Colonic mucosa (tissue), 4 donors: ENCODE data around the gene COL27A1. TPM values are rescaled to one million over a fixed set of nuclear protein-coding genes. Genes with fewer than 3 reads are reported as not detected.

ENCODE experiments used
- DNase-seq: peaks from one replicate; pipeline ENCODE4 v3.0.0-alpha.2; 2020
- H3K27ac ChIP-seq: fragments of 200-600 bp; one replicate; pipeline ENCODE4 v1.8.0; 2021
- H3K27me3 ChIP-seq: fragments of 200-600 bp; one replicate; pipeline ENCODE4 v1.8.0; 2021
- H3K36me3 ChIP-seq: fragments of 200-600 bp; one replicate; pipeline ENCODE4 v1.8.0; 2021
- H3K4me1 ChIP-seq: fragments of 200-600 bp; one replicate; pipeline ENCODE4 v1.8.0; 2021; ENCODE audit warnings: mild to moderate bottlenecking
- H3K4me3 ChIP-seq: fragments of 200-600 bp; one replicate; pipeline ENCODE4 v1.8.0; 2021
- H3K9ac ChIP-seq, 2 donors: one replicate each; pipeline ENCODE4 v1.7.0; 2013; ENCODE audit warnings: control low read depth in 2 of 2, low read depth in 2 of 2, low read length in 2 of 2
- H3K9me3 ChIP-seq: fragments of 200-600 bp; one replicate; pipeline ENCODE4 v1.8.0; 2021
- intact Hi-C: fragments of 100-400 bp; cut with DNase I; formaldehyde crosslinking; loops from one replicate; pipeline ENCODE4 v1.14.1; 2022
- total RNA-seq, 2 donors: library from RNA; stranded (reverse); fragmentation: NEBNext Ultra II Directional in 1 of 2; extraction: Animal tissue kit (Norgen Biotek cat#: 25700) in 1 of 2; gene quantifications; one replicate each; pipeline ENCODE4 v1.2.1, GENCODE V29; 2021
- TF ChIP-seq, protein P1 (sequence below): fragments of 200-600 bp; IDR thresholded peaks from one replicate; pipeline ENCODE4 v1.8.0; 2022; ENCODE audit warnings: antibody characterized with exemption, mild to moderate bottlenecking
- donor health status: healthy.
- donor health status: DM: no; HTN: no; CAD: no.
- donor health status: DM: no; HTN: no; CAD: no.

COL27A1 gene
- total RNA-seq, 2 donors from 2014 or later, result 2.9 to 4.2 TPM

DNA sequence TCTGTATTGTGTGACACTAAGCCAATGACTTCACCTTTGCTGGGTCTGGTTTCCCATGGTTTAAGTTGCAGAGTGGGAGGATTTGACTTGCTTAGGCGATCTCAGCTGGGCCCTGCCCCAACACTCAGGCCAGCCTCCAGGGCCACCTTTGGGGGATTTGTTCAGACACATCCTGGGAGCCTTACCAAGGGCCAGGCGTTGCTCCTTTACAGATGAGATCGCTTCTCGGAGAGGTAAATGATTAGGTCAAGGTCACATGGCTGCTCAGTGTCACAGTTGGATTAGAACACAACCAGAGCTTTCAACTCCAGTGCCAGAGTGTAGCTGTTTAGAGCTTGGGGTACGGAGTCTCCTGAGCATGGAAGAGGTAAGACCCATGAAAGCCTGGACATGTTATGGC, 57.5 kb downstream of the COL27A1 start:
- Histone ChIP-seq H3K4me3 (no peak overlapping the region), H3K36me3 (no peaks in the 10 kb centered on the region)
- intact Hi-C loops, result no loop called here

DNA sequence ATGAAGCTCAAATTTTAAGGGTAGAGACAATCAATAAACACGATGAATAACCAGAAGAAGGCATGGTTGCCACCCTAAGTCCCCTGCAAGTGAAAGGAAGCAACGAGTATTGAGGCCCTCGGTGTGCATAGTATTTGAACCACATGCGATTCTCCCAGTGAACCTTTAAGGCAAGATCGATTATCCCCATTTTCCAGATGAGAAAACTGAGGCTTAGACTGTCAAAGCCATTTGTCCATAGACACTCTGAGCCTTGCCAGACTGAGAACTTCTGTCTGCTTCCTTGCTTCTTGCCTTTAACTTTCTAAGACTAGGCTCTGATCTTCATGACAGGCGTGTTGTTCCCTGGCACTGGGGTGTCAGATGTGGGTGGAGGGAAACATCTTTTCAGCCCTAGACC, 58.2 kb downstream of the COL27A1 start:
- DNase-seq, result no peak
- no peaks in the 10 kb centered on the region for H3K27me3 ChIP-seq
- TF ChIP-seq, protein P1, sequence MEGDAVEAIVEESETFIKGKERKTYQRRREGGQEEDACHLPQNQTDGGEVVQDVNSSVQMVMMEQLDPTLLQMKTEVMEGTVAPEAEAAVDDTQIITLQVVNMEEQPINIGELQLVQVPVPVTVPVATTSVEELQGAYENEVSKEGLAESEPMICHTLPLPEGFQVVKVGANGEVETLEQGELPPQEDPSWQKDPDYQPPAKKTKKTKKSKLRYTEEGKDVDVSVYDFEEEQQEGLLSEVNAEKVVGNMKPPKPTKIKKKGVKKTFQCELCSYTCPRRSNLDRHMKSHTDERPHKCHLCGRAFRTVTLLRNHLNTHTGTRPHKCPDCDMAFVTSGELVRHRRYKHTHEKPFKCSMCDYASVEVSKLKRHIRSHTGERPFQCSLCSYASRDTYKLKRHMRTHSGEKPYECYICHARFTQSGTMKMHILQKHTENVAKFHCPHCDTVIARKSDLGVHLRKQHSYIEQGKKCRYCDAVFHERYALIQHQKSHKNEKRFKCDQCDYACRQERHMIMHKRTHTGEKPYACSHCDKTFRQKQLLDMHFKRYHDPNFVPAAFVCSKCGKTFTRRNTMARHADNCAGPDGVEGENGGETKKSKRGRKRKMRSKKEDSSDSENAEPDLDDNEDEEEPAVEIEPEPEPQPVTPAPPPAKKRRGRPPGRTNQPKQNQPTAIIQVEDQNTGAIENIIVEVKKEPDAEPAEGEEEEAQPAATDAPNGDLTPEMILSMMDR, result no peak
- no peak overlapping the region for H3K9ac ChIP-seq
- intact Hi-C loops, result no loop called here
- no peak overlapping the region for H3K27ac ChIP-seq
- H3K36me3 ChIP-seq, result no peaks in the 10 kb centered on the region
- no peak overlapping the region for H3K4me3 ChIP-seq
- H3K4me1 ChIP-seq, result no peaks in the 10 kb centered on the region
- H3K9me3 ChIP-seq, result no peaks in the 10 kb centered on the region

More for the DNA sequence above, 57.5 kb downstream of the COL27A1 start:
- Histone ChIP-seq H3K27me3 (no peaks in the 10 kb centered on the region), H3K9me3 (no peaks in the 10 kb centered on the region), H3K4me1 (no peaks in the 10 kb centered on the region), H3K9ac (no peak overlapping the region), H3K27ac (no peak overlapping the region)
- TF ChIP-seq, protein P1, result no peak
- no peak for DNase-seq

DNA sequence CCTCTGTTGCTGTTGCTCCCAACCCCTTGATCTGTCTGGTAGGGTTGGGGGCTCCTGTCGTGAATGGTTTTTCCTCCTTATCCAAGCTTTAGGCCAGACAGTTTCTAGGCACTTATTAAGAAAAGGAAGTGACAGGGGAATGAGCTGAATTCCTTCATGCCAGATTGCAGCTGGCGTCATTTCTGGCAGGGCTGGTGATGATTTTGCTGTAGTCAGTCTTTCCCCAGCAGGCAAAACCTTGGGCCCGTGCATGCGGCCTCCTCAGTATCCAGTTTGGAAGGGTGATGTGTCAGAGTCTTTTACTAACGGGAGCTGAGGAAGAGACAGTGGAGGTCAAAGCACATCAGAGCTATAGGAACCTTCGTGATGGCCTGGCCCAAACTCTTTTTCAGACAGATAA, 58.8 kb downstream of the COL27A1 start:
- no peak for DNase-seq
- no peak overlapping the region for H3K9ac ChIP-seq
- intact Hi-C loops, result no loop called here
- H3K27ac ChIP-seq, result no peak overlapping the region
- no peaks in the 10 kb centered on the region for H3K4me1 ChIP-seq
- H3K27me3 ChIP-seq, result no peaks in the 10 kb centered on the region
- no peaks in the 10 kb centered on the region for H3K36me3 ChIP-seq
- TF ChIP-seq, protein P1, result no peak
- H3K9me3 ChIP-seq, result no peaks in the 10 kb centered on the region
- H3K4me3 ChIP-seq, result no peak overlapping the region

DNA sequence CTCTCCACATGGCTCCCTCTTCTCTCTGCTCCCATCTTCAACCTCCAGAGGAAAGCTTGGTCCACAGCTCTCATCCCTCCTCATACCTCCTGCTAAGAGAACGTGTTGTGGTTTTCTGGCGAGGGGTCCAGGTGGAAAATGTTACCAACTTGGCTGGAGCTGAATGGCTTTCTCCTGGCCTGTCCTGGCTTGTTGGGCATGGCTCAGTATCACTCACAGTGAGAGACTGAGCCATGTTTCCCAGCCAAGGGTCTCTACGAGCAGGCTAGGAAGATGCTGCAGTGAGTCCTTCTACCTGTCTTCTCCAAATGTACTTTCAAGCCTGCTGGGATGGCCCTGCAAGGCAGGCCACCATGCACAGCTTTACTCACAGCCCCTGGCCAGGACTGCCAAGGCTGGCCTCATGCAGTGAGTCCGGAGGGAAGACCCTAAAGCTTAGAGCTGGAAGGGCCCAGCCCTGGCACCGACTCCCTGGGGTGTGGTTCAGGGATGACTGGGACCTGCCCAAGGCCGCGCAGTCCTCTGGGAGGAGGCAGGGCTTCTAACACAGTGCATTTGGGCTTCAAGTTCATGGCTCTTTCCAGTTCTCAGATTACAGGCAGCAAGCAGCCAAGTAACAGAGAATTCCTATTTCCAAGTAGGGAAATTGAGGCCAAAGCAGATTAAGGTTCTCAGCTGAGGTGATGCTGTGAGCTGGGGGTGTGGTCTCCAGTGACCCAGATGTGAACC, 59.5 kb downstream of the COL27A1 start:
- Histone ChIP-seq H3K27me3 (no peaks in the 10 kb centered on the region), H3K9me3 (no peaks in the 10 kb centered on the region), H3K9ac (no peak overlapping the region), H3K4me3 (no peak overlapping the region), H3K27ac (no peak overlapping the region), H3K4me1 (no peaks in the 10 kb centered on the region), H3K36me3 (no peaks in the 10 kb centered on the region)
- intact Hi-C loops, result no loop called here
- TF ChIP-seq, protein P1, result no peak
- DNase-seq, result no peak

DNA sequence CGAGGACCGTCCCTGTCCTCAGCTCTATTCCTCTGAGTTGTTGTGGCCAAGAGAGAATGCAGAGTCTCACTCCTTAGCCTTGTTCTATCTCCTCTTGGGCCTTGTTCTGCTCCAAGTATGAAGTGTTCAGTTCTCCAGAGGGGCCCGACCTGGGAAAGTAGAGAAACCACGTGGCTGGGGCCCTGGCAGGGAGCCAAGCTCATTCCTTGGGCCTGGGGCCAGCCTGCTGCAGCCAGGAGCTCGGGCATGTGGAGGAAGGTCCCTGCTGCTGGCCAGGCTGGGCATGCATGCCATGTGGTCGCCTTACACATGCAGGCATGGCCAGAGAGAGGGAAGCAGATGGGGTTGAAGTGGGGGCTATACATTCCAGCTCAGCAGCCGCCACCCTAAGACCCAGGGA, 60.7 kb downstream of the COL27A1 start:
- no peak for DNase-seq
- TF ChIP-seq, protein P1, result no peak
- intact Hi-C loops, result no loop called here
- no peaks in the 10 kb centered on the region for H3K27me3 ChIP-seq
- no peak overlapping the region for H3K4me3 ChIP-seq
- no peaks in the 10 kb centered on the region for H3K36me3 ChIP-seq
- no peak overlapping the region for H3K9ac ChIP-seq
- no peaks in the 10 kb centered on the region for H3K9me3 ChIP-seq
- H3K4me1 ChIP-seq, result no peaks in the 10 kb centered on the region
- H3K27ac ChIP-seq, result no peak overlapping the region
